Trophoblast cell (in vitro differentiated cells and primary cell): Measurements from ENCODE around the gene ANKRD33B.
A peak's percentile ranks its signal among the peaks of the same experiment; 100 is the strongest.

Experiments
- DNase-seq, 2 donors: peaks; one replicate each; pipeline ENCODE4 v3.0.0-alpha.2; 2016
- H2AFZ ChIP-seq: 2 replicates; pipeline ENCODE4 v1.6.1; 2013; ENCODE audit warnings: low read length, moderate library complexity, mild to moderate bottlenecking; ENCODE audit not compliant: insufficient read depth, poor library complexity
- H2AK5ac ChIP-seq: 2 replicates; pipeline ENCODE4 v1.6.1; 2013; ENCODE audit warnings: mild to moderate bottlenecking, low read length
- H2BK120ac ChIP-seq: 2 replicates; pipeline ENCODE4 v1.6.1; 2013; ENCODE audit warnings: low read length, mild to moderate bottlenecking, moderate library complexity; ENCODE audit not compliant: insufficient read depth, poor library complexity
- H2BK12ac ChIP-seq: 2 replicates; pipeline ENCODE4 v1.6.1; 2013; ENCODE audit warnings: mild to moderate bottlenecking, low read length, moderate library complexity
- H2BK5ac ChIP-seq: 2 replicates; pipeline ENCODE4 v1.6.1; 2013; ENCODE audit warnings: low read length, low read depth, moderate library complexity, mild to moderate bottlenecking; ENCODE audit not compliant: poor library complexity
- H3K14ac ChIP-seq: 2 replicates; pipeline ENCODE4 v1.6.1; 2013; ENCODE audit warnings: mild to moderate bottlenecking, low read length
- H3K18ac ChIP-seq: 2 replicates; pipeline ENCODE4 v1.6.1; 2013; ENCODE audit warnings: mild to moderate bottlenecking, low read length
- H3K23ac ChIP-seq: 2 replicates; pipeline ENCODE4 v1.6.1; 2013; ENCODE audit warnings: low read length
- H3K27ac ChIP-seq: 2 replicates; pipeline ENCODE4 v1.5.1; 2013; ENCODE audit warnings: low read depth, mild to moderate bottlenecking, inconsistent platforms, low read length, moderate library complexity
- H3K27me3 ChIP-seq: 2 replicates; pipeline ENCODE4 v1.6.1; 2013; ENCODE audit warnings: inconsistent platforms, mild to moderate bottlenecking, low read length, moderate library complexity; ENCODE audit not compliant: insufficient read depth
- H3K36me3 ChIP-seq, 2 experiments: 1 replicate in 1 of 2; 2 replicates in 1 of 2; pipeline ENCODE4 v1.6.1; 2013; ENCODE audit warnings: low read length in 2 of 2, mild to moderate bottlenecking in 2 of 2, moderate library complexity in 1 of 2; ENCODE audit not compliant: insufficient read depth in 2 of 2, control insufficient read depth in 1 of 2
- H3K4ac ChIP-seq: 2 replicates; pipeline ENCODE4 v1.6.1; 2013; ENCODE audit warnings: low read depth, mild to moderate bottlenecking, low read length, moderate library complexity
- H3K4me1 ChIP-seq, 2 experiments: 1 replicate in 1 of 2; 2 replicates in 1 of 2; pipeline ENCODE4 v1.6.1; 2013; ENCODE audit warnings: low read length in 2 of 2, mild to moderate bottlenecking in 2 of 2, moderate library complexity in 1 of 2; ENCODE audit not compliant: insufficient read depth in 2 of 2, control insufficient read depth in 1 of 2
- H3K4me2 ChIP-seq: 2 replicates; pipeline ENCODE4 v1.6.1; 2013; ENCODE audit warnings: inconsistent platforms, mild to moderate bottlenecking, low read length, moderate library complexity
- H3K4me3 ChIP-seq: 2 replicates; pipeline ENCODE4 v1.5.1; 2013; ENCODE audit warnings: mild to moderate bottlenecking, low read depth, low read length, inconsistent platforms
- H3K79me1 ChIP-seq: one replicate; pipeline ENCODE4 v1.6.1; 2013; ENCODE audit warnings: low read length
- H3K79me2 ChIP-seq: 2 replicates; pipeline ENCODE4 v1.6.1; 2013; ENCODE audit warnings: low read length, mild to moderate bottlenecking; ENCODE audit not compliant: control insufficient read depth, insufficient read depth, poor library complexity
- H3K9ac ChIP-seq: 2 replicates; pipeline ENCODE4 v1.6.1; 2013; ENCODE audit warnings: mild to moderate bottlenecking, low read length
- H3K9me3 ChIP-seq: 2 replicates; pipeline ENCODE4 v1.6.1; 2013; ENCODE audit warnings: low read depth, mild to moderate bottlenecking, control low read depth, inconsistent platforms, low read length; ENCODE audit not compliant: insufficient read depth
- H4K12ac ChIP-seq: 2 replicates; pipeline ENCODE4 v1.6.1; 2013; ENCODE audit warnings: low read depth, mild to moderate bottlenecking, low read length, moderate library complexity
- H4K8ac ChIP-seq: 2 replicates; pipeline ENCODE4 v1.6.1; 2013; ENCODE audit warnings: low read depth, mild to moderate bottlenecking, low read length, moderate library complexity
- H4K91ac ChIP-seq: one replicate; pipeline ENCODE4 v1.6.1; 2013; ENCODE audit warnings: low read depth, mild to moderate bottlenecking, low read length, moderate library complexity
- WGBS: extraction: QIAGEN DNeasy Blood & Tissue Kit; methylation state at CpG from one replicate; pipeline ENCODE4 v1.1.7; 2013; ENCODE audit warnings: missing lambda C conversion rate; ENCODE audit not compliant: insufficient read length, insufficient coverage; ENCODE audit errors: extremely low coverage; 5-methylcytosine and 5-hydroxymethylcytosine counted together

Gene ANKRD33B

DNA sequence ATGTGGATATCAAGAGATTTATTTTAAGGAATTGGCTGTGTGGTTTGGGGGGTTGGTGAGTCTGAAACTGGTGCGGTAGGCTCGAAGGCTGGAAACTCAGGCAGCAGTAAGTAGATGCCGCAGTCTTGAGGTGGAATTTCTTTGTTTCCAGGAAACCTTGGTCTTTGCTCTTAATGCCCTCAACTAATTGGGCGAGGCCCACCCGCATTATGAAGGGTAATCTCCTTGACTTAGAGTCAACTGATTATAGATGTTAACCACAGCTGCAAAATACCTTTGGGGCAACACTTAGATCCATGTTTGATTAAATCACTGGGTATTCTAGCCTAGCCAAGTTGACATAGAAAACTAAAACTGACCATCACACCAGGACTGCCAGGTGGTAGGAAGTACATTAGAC lies 83.8 kb downstream of the ANKRD33B start:
- H4K8ac ChIP-seq: no peak overlapping the region
- peaks cover 5 to 7% of the 10 kb centered on the region in 2 experiments for H3K4me1 ChIP-seq
- H2AFZ ChIP-seq: no peak overlapping the region
- no peaks in the 10 kb centered on the region for H3K79me1 ChIP-seq
- no peak overlapping the region for H3K4me3 ChIP-seq
- H2BK5ac ChIP-seq: no peak overlapping the region
- no peak overlapping the region for H3K14ac ChIP-seq
- no peaks in the 10 kb centered on the region for H3K27me3 ChIP-seq
- no peak overlapping the region for H3K27ac ChIP-seq
- no peak overlapping the region for H2BK12ac ChIP-seq
- no peak overlapping the region for H4K12ac ChIP-seq
- no peak for DNase-seq
- no peak overlapping the region for H3K18ac ChIP-seq
- H3K4me2 ChIP-seq: no peak overlapping the region
- H3K36me3 ChIP-seq: peaks cover 17 to 20% of the 10 kb centered on the region in 2 experiments
- no peak overlapping the region for H4K91ac ChIP-seq
- no peaks in the 10 kb centered on the region for H3K79me2 ChIP-seq
- H3K9ac ChIP-seq: no peak overlapping the region
- no peak overlapping the region for H3K4ac ChIP-seq
- H2AK5ac ChIP-seq: no peak overlapping the region
- WGBS: no CpG with 5 or more reads among the region's 5 CpGs
- H3K23ac ChIP-seq: no peak overlapping the region
- H3K9me3 ChIP-seq: peaks cover 6% of the 10 kb centered on the region
- H2BK120ac ChIP-seq: no peak overlapping the region

DNA sequence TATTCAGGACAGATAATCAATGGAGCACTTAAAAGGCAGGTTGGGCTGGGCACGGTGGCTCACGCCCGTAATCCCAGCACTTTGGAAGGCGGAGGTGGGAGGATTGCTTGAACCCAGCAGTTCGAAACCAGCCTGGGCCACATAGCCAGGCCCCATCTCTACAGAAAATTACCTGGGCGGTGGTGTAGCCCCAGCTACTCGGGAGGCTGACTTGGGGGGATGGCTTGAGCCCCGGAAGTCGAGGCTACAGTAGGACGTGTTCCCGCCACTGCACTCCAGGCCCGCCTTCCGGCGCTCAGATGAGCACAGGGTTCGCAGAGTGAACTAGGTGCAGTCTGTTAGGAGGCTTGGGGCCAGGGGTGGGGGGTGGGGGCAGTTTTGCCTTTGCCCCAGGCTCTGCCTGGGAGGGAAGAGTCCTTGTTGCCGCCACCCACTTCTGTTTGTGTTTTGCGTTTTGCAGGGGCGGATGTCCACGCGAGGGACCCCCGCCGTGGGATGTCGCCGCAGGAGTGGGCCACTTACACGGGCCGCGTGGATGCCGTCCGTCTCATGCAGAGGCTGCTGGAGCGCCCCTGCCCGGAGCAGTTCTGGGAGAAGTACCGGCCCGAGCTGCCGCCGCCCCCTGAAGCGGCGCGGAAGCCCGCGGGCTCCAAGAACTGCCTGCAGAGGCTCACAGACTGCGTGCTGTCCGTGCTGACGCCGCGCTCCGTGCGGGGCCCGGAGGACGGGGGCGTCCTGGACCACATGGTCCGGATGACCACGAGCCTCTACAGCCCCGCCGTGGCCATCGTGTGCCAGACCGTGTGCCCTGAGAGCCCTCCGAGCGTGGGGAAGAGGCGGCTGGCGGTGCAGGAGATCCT lies 85.2 kb downstream of the ANKRD33B start:
- Histone ChIP-seq H3K23ac (no peak overlapping the region), H3K14ac (no peak overlapping the region), H2AK5ac (no peak overlapping the region), H3K79me2 (no peaks in the 10 kb centered on the region), H2BK12ac (no peak overlapping the region), H3K4me1 (peaks cover 5 to 7% of the 10 kb centered on the region in 2 experiments), H2BK5ac (no peak overlapping the region), H3K36me3 (peaks cover 26 to 33% of the 10 kb centered on the region in 2 experiments), H3K9ac (no peak overlapping the region), H3K27ac (no peak overlapping the region), H3K27me3 (no peaks in the 10 kb centered on the region), H3K9me3 (peaks cover 6% of the 10 kb centered on the region), H3K4me3 (no peak overlapping the region), H3K4me2 (no peak overlapping the region), H4K91ac (no peak overlapping the region), H4K12ac (no peak overlapping the region), H3K79me1 (no peaks in the 10 kb centered on the region), H3K18ac (no peak overlapping the region), H2BK120ac (no peak overlapping the region), H4K8ac (no peak overlapping the region), H2AFZ (no peak overlapping the region), H3K4ac (no peak overlapping the region)
- no CpG with 5 or more reads among the region's 60 CpGs for WGBS
- no peak for DNase-seq

DNA sequence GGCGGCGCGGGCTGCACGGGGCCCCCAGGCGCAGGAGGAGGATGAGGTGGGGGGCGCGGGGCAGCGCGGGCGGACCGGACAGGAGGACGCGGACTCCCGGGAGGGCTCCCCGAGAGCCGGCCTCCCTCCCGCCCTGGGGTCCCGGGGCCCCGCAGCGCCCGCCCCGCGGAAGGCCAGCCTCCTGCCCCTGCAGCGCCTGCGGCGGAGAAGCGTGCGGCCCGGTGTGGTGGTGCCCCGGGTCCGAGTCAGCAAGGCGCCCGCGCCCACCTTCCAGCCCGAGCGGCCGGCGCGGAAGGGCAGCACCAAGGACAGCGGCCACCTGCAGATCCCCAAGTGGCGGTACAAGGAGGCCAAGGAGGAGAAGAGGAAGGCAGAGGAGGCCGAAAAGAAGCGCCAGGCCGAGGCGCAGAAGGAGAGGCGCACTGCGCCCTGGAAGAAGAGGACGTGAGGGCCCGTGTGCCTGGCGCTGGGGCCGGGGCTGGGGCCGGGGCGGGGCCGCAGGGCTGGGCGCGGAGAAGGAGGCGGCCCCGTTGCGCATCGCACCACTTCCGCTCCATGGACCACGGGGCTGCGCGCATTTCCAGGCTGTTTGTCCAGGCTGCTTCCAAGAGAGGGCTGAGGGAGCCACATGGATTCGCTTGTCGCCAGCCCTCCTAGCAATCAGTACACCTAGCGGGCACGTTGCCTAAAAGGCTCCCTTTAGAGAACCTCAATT lies 86.0 kb downstream of the ANKRD33B start:
- DNase-seq: peak in 1 of 2 donors; percentile 20
- peaks cover 31 to 38% of the 10 kb centered on the region in 2 experiments for H3K36me3 ChIP-seq
- H3K9me3 ChIP-seq: peaks cover 6% of the 10 kb centered on the region
- no peak overlapping the region for H3K4me2 ChIP-seq
- H3K9ac ChIP-seq: no peak overlapping the region
- H3K18ac ChIP-seq: no peak overlapping the region
- H2BK120ac ChIP-seq: no peak overlapping the region
- no peak overlapping the region for H4K8ac ChIP-seq
- no peak overlapping the region for H4K91ac ChIP-seq
- H2AK5ac ChIP-seq: no peak overlapping the region
- no peak overlapping the region for H2BK5ac ChIP-seq
- no peak overlapping the region for H3K4me3 ChIP-seq
- no peak overlapping the region for H2BK12ac ChIP-seq
- peaks cover 5 to 7% of the 10 kb centered on the region in 2 experiments for H3K4me1 ChIP-seq
- no peaks in the 10 kb centered on the region for H3K79me2 ChIP-seq
- no peak overlapping the region for H2AFZ ChIP-seq
- no peak overlapping the region for H4K12ac ChIP-seq
- H3K27ac ChIP-seq: no peak overlapping the region
- H3K27me3 ChIP-seq: no peaks in the 10 kb centered on the region
- WGBS: no CpG with 5 or more reads among the region's 68 CpGs
- no peak overlapping the region for H3K23ac ChIP-seq
- no peak overlapping the region for H3K4ac ChIP-seq
- no peak overlapping the region for H3K14ac ChIP-seq
- H3K79me1 ChIP-seq: no peaks in the 10 kb centered on the region

DNA sequence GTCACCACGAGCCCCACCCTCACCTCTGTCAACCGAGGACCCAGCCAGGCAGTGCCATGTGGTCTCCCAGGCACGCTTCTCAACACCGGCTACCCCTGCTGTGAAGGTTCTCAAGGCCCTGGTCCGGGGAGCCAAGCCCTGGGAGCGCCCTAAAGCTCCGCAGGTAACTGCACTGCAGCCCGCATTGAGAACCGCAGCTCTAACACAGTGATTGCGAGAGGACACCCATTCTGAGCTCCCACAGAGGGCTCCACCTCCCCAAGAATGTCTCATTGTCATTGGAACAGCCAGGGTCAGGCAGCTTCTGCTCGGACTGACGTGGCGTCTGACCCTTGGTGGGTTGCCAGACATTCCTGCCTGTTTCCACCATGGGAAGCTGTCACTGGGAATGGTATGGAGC lies 88.3 kb downstream of the ANKRD33B start:
- Histone ChIP-seq H3K23ac (no peak overlapping the region), H3K9me3 (no peaks in the 10 kb centered on the region)

More for the DNA sequence above, 88.3 kb downstream of the ANKRD33B start:
- H2BK120ac ChIP-seq: no peak overlapping the region
- no peak overlapping the region for H4K8ac ChIP-seq
- H2BK12ac ChIP-seq: no peak overlapping the region
- no peak overlapping the region for H4K91ac ChIP-seq
- H3K4me1 ChIP-seq: no peaks in the 10 kb centered on the region
- no peak overlapping the region for H3K18ac ChIP-seq
- no CpG with 5 or more reads among the region's 13 CpGs for WGBS
- H2AFZ ChIP-seq: no peak overlapping the region
- peaks cover 44 to 51% of the 10 kb centered on the region in 2 experiments for H3K36me3 ChIP-seq
- no peak overlapping the region for H3K9ac ChIP-seq
- no peaks in the 10 kb centered on the region for H3K79me1 ChIP-seq
- no peak overlapping the region for H3K4me3 ChIP-seq
- H3K4me2 ChIP-seq: no peak overlapping the region
- H3K4ac ChIP-seq: no peak overlapping the region
- no peaks in the 10 kb centered on the region for H3K79me2 ChIP-seq
- H3K27me3 ChIP-seq: no peaks in the 10 kb centered on the region
- no peak for DNase-seq
- H3K14ac ChIP-seq: no peak overlapping the region
- no peak overlapping the region for H4K12ac ChIP-seq
- H2AK5ac ChIP-seq: no peak overlapping the region
- H2BK5ac ChIP-seq: no peak overlapping the region
- no peak overlapping the region for H3K27ac ChIP-seq
